COLO829 (cell line): ENCODE results near the gene SIRT4.
"Not testable (repeated sequence)": the region's sequence is repeated elsewhere in the genome, so short reads cannot be mapped to it uniquely, and the experiment has no call there.

Source experiments
- DNase-seq: peaks from one replicate; pipeline ENCODE4 v3.0.0; 2012; ENCODE audit warnings: low spot score

SIRT4 gene

DNA sequence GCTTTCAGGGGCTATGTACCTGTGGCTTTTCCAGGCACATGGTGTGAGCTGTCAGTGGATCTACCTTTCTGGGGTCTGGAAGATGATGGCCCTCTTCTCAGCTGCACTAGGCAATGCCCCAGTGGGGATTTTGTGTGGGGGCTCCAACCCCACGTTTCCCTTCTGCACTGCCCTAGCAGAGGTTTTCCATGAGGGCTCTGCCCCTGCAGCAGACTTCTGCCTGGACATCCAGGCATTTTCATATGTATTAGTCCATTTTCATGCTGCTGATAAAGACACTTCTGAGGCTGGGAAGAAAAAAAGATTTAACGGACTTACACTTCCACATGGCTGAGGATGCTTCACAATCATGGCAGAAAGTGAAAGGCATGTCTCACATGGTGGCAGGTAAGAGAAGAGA lies 34.3 kb downstream of the SIRT4 start:
- DNase-seq, result not testable (repeated sequence)

DNA sequence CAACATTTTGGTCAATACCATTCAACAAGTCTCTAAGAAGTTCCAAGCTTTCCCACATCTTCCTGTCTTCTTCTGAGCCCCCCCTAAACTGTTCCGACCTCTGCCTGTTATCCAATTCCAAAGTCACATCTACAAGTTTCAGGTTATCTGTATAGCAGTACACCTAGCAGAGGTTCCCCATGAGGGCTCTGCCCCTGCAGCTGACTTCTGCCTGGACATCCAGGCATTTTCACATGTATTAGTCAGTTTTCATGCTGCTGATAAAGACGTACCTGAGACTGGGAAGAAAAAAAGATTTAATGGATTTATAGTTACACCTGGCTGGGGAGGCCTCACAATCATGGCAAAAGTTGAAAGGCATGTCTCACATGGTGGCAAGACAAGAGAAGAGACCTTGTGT lies 35.6 kb downstream of the SIRT4 start:
- DNase-seq, result no peak

DNA sequence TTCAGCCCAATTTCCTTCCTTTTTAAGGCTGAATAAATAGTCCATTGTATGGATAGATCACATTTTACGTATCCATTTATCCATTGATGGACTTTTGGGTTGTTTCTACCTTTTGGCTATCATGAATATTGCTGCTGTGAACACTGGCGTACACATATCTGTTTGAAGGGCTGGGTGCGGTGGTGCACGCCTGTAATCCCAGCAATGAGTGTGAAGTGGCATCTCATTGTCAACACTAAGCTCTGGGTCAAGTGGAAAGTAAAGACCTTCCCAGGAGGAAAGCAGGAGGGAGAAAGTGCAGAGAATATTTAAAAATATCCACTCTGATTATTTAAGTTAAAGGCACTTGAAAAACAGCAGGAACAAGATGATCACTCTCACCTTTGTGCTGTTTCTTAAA lies 37.1 kb downstream of the SIRT4 start:
- DNase-seq, result no peak

DNA sequence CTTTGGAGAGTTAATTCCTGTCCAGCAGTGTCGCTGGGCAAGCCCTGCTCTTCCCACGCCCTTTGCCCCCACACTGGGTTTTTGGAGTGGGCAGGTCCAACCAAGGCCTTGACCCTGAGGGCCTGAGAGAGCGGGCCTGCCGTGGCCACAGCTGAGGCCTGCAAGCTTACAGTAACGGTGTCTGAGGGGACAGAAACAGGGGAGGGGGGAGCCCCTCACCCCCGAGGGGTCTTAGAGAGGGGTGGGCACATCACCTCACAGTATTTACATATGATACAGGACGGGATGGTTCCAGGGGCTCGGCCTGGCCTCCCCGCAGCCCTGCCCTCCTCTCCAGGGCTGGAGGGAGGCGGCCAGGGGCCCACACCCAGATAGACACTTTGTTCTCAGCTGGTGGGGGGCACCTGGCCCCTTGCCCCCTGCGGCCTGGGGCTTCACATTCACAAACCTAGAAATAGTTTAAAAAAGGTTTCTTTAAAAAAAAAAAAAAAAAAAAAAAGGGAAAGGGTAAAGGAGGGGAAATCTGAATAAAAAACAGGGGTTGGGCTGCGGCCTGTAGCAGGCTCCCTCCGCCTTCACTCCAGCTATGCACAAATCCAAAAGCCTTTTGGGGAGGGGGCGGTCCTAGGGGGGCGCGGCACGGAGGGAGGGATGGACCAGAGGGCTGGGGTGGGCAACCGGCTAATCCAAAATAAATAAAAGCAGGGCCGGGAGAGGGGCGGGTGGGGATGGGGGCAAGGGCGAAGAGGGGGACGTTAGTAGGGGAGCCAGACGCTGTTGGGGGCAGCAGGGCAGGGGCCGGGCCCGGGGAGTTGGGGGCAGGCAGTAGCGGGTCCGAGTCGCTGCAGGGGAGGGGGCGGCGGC lies 40.3 kb downstream of the SIRT4 start:
- no peak for DNase-seq

DNA sequence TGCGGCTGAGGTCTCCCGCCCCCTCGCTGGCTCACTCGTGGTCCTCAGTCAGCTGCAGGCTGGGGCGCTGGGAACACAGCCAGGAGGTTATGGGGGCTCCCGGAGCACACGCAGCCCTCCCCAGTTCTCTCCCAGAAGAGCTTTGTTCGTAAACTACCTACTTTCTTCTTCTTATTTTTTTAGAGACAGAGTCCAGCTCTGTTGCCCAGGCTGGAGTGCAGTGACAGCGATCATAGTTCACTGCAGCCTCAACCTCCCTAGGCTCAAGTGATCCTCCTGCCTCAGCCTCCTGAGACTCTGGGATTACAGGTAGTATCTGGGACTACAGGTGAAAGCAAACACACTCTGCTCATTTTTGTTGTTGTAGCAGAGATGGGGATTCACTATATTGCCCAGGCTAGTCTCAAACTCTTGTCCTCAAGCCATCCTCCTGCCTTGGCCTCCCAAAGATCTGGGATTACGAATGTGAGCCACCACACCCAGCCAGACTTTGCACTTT lies 41.0 kb downstream of the SIRT4 start:
- no peak for DNase-seq

DNA sequence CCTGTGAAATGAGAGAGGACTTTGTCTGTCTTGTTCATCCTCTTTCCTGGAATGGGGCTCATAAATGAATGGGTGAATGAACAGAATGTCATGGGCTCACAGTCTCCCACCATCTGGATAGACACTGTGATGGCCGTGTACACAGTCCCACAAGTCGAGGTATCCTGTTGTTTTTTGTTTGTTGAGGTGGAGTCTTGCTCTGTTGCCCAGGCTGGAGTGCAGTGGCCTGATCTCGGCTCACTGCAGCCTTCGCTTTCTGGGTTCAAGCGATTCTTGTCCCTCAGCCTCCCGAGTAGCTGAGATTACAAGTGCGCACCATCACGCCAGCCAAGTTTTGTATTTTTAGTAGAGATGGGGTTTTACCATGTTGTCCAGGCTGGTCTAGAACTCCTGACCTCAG lies 41.6 kb downstream of the SIRT4 start:
- DNase-seq, result no peak

DNA sequence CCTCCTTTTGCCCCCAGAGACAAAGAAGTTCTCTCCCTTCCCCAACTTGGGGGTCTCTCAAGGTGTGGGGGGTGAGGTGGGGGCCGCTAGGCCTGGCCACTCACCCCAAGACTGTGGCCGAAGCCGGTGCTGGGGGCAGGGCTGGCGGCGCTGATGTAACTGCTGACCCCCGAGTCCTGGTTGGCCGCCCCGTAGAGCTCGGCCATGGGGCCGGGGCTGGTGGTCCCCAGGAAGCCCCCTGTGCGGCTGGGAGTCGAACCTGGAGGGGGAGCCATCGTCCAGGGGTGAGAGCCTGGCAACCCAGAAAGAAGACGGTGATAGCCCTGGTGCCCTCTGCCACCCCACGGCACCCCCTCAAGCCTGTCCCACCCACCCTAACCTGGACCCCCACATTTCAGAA lies 43.9 kb downstream of the SIRT4 start:
- DNase-seq, result no peak

DNA sequence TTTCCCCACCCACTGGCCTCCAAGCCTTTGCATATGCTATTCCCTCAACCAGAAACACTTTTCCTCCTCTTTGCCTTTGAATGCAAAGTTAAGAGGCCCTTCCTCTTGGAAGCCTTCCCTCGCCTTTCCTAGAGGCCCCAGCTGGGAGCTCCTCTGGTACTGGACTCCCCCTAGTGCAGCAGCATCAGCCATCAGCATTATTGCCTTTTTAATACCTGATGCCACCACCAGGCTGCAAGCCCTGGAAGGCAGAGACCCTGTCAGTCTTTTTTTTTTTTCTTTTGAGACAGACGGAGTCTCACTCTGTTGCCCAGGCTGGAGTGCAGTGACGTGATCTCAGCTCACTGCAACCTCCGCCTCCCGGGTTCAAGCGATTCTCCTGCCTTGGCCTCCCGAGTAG lies 44.6 kb downstream of the SIRT4 start:
- no peak for DNase-seq

DNA sequence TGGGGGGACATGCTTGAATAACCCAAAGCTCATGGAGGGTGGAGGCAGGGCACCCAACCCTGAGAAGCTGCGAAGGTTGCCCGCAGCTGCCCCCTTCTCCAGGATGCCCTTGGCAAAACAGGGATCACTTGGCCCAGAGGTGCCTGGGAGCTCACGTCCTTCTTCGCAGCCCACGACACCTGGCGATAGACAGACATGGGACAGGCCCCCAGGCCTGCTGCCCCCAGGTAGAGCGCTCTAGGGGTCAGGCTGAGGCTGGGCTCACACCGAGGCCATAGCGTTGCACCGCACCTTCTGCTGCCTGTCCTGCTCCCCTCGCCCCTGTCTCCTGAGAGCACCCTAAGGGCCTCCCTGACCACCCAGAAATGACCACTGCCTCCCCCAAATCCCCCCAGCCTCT lies 45.6 kb downstream of the SIRT4 start:
- DNase-seq, result no peak

DNA sequence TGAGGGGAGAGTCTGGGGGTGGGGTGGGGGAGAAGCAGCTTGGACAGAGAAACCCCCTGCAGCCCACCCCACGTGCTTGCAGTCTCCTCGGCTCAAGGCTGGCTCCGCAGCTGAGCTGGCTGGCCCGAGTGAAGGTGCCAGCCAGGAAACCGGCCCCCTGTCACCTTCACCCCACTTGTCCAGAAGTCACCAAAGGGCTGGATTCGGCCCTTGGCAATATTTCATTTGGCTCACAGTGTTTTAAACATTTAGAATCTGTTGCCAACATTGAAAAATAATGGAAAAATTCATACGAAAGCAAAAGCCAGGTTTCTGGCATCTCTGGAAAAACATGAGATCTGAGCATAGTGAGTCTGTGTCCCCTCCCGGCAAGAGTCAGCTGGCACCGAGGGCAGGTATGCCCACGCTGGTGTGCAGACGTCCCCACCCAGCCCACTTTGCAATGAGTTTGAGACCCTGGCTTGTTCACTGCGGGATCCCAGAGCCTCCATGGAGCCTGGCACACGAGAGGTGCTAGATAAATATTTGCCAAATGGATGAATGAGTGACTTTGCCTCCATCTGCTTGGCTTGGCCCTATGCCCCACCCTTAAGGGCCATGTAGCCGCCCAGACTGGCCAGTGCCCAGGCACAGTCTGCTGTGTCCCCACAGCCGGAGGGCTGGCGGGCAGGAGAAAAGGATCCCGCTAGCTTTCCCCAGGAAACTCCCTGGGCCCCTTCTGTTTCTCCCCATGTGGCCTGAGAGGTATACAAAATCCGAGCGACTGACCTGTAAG lies 48.6 kb downstream of the SIRT4 start:
- no peak for DNase-seq

DNA sequence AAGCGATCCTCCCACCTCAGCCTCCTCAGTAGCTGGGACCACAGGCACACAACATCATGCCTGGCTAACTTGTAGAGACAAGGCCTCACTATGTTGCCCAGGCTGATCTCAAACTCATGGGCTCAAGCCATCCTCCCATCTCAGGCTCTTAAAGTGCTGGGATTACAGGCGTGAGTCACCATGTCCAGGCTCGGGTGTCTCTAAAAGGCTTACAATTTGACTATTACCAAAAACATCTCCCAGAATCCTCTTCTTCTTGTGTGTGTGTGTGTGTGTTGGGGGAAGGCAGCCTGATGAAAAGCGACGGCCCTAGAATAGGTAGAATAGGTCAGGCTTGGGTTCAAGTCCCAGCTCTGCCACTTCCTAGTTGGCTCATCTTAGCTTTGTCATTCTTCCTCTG lies 50.0 kb downstream of the SIRT4 start:
- DNase-seq, result no peak

DNA sequence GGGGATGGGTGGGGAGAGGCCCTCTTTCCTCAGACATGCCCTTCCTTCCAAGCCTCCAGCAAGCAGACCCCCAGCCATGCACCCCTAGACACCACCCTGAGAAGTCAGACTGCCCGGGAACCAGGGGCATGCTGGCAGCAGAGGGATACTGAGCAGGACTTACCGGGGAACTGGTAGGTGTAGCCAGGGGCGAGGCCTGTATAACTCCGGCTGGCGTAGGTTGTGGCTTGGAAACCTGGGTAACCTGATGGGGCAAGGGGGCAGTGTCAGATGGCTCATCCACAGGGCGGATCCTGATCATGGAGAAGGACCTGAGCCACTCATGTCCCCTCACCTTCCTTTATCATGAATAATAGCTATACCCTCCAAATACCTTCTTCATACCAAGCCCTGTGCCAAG lies 51.0 kb downstream of the SIRT4 start:
- DNase-seq, result no peak

DNA sequence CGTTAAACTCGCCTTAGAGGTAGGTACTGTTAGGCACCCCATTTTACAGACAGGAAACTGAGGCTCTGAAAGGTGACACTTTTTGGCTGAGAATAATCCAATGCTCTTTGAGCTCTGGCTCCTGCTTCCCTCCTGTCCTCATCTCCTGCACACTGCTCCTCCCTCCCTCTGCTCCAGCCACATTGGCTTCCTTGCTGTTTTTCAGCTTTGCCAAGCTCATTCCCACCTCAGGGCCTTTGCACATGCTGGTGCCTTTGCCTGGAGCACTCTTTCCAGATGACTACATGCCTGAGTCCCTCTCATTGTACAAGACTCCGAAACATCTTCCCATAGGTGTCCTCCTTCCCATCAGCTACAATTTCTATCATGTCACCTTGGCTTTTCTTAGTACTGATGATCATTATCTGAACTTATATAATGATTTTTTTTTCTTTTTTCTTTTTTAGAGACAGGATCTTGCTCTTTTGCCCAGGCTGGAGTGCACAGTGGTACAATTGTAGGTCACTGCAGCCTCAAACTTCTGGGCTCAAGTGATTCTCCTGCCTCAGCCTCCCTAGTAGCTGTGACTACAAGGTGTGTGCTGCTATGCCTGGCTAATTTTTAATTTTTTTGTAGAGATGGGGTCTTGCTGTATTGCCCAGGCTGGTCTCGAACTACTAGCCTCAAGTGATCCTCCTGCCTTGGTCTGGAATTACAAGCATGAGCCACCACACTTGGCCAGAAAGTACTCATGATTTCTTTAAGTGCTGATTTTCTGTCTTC lies 51.6 kb downstream of the SIRT4 start:
- no peak for DNase-seq

DNA sequence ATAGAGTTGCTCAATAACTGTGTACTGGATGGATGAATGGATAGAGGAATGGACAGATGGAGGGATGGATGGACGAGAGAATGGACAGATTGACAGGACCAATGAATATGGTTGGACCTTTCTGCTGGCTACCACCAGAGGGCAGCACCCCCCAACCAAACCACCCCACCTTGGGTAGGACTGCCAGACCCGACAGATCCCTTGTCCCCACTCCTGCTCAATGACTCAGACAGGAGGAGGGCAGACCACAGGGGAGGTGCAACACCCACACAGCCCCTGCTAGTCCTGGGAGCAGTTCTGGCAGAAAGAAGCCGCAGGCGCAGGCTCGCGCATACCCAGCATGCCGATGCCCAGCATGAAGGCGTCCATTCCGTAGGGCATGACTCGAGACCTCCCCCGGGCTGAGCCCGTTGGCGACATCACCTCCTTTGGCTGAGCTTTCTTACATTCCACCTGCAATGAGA lies 54.5 kb downstream of the SIRT4 start:
- peak; percentile 98 for DNase-seq

DNA sequence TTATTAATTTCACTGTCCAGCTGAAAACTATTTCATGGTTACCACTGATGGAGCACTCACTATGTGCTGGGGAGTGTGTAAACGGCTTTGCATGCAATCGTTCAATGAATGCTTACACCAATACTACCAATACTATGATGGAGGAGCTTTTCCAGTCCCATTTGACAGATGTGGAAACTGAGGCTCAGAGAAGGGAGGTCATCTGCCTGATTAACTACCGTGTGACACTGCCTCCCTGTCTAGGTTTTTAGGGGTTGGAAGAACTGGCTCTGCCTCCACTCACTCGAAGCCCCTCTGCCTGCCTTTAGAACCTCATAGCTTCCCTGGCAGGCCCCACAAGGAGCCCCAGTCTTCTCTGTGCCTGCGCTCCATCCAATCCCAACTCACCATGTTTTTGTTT lies 55.0 kb downstream of the SIRT4 start:
- no peak for DNase-seq

DNA sequence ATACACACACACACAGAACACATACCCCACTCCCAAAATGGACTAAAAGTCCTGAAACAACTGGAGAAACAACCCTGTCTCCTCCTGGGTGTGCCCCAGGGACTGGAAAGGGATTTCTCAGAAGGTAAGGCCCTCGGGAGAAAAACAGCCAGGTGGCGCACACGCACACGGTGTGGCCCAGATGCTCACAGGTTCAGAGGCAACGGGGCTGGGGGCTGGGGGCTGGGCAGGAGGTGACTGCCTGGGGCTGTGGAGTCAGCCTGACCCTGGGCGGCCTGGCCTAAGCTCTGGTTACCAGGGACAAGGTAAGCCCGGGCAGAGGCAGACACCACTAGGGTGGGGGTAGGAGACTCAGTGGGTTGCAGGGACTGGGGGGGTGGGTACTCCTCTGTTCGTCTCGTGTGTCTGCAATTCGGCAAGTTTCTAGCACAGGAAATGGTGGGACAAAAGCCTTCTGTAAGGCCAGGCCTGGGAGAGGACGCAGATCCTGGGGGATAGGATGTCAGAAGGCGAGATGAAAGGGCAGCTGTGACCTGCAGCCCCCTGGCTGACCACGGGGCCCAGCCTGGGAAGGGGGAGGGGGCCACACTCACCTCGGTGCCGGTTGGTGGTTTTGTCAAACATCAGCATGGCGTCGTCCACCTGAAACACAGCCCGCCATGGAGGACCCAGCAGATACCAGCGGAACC lies 56.4 kb downstream of the SIRT4 start:
- no peak for DNase-seq

DNA sequence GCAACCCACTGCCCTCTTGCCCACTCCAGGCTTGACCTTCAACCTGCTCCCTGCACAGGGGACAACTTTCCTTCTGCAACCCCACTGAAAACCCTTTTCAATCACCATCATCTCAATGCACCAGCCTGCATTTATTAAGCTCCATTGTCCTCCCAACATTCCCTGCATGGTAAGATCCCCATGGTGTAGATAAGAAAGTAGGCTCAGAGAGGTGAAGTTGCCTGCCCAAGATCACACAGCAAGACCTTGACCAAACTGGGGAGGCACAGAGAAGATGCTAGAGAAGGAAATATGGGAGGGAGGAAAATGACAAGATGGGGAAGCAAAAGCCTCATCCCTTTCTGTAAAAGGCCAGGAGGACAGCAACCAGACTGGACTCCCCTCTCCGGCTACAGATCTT lies 57.0 kb downstream of the SIRT4 start:
- no peak for DNase-seq

DNA sequence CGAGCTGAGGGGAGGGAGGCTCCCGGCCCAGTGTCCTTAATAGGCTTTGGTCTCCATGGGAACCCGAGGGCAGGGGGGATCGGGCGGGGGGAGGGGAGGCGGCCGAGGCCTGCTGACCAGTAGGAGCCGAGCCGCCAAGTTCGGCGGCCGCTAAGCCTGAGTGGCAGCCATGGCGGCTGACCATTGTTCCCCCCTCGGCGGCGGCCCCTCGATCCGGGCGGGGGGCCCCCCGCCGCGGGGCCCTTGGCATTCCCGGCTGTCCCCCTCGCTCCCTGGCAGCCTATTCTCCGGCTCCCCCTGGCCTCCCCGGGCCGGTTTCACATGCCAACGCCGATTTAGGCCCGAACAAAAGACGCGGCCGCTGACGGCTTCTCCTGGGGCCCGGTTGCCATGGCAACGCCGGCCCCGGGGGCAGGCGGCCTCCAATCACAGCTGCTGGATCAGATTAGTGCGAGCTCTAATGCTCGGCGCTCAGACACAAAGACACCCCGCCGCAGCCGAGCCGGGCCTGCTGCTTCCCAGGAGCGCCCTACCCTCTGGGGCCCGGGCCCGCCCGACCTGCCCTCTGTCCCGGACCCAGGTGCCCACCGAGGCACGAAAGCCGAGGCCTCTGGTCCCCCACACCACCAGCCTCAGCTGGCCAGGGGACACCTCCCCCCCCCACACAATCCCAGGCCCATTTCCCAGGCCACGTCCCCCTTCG lies 59.5 kb downstream of the SIRT4 start:
- DNase-seq, result no peak
